Dedifferentiated amniotic fluid mesenchymal stem cell (primary cell): Measurements from ENCODE around the gene DSP.

Experiments
- DNase-seq: peaks from one replicate; pipeline ENCODE4 v3.0.0-alpha.2; 2016; ENCODE audit errors: extremely low spot score

Gene DSP

DNA sequence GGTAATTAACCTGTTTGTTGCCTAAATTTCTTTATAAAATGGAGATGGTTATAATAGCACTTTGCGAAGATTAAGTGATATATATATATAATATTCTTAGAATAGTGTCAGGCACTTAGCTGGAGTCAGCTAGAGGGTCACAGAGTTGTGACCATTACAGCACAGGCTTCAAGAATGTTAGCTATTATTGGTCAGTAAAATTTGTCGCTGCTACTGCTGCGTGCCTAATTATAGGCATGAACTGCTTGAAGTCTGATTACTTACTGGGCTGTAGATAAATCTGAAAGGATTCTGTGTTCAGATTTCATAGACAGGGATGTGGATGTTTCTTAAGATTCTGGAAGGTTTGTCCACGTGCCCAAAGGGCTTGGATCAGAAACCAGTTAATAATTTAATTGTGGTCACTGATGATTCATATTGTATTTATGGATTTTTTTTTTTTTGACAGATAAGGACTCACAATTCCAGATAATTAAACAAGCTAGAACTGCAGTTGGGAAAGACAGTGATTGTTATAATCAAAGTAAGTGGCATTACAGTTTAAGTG lies 53.2 kb downstream of the DSP start:
- no peak for DNase-seq

DNA sequence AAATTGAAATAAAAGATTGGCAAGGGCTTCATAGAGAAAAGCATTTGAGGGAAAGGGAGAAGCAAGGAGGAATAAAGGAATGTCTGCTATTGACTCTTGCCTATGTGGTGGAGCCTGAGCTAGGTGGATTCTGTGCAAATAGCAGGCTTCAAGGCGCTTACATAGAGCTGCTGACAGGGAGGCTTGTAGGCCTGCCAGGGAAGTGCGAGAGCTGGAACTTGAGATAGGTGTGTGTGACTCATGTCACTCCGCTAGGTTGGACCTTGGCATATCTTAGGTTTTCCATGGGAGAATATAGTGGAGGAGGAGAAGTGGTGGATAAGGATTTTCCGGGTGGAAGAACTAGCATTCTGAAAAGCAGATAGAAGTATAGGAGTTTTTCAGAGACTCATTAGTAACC lies 62.5 kb downstream of the DSP start:
- DNase-seq, result no peak

DNA sequence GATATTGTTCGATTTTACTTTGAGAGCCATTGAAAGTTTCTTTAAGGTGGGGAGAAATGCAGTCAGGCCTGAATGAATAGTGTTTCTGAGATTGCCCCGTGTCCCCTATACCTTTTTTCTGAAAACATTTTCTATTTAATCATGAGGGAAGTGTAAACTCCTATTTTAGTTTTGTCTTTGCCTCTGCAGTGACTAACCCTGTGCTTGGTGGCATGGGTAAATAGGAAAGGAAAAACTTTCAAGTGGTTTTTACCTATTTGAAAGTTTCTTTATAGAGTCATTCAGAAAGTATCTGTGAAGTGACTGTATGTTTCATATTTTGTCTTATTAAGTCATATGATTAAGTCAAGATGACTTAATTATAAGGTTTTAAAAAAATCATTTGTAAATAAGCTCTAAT lies 63.0 kb downstream of the DSP start:
- no peak for DNase-seq

DNA sequence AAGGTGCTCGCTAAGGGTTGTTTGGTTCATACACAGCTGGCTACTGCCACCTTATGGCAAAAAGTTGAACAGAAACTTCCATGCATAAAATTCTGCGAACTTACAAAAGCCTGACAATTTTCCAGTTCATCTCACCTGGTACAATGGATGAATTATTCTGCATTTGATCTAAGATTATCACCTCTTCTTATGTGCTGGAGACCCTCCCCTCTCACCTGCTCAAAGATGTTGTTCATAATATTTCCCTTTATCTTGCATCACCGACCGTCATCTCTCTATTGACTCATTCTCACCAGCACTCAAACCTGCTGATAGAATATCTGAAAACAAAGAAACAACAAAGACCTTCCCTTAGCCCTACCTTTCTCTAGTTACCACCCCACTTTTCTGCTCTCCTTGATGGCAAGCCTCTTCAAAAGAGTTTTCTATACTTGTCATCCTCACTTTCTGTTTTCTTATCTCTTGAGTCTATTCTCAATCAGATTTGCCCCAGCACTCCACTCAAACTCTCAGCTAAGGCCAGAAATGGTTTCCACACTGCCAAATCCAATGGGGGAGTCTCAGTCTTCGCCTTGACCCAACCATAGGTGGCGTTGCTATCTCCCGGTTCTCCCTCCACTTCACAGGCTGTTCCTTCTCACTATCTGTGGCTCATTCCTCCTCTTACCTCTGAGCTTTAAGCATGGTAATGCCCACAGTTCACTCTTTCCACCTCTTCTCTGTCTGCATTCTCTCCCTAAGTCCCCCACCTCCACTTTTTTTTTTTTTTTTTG lies 74.3 kb downstream of the DSP start:
- peak; percentile 48 for DNase-seq

DNA sequence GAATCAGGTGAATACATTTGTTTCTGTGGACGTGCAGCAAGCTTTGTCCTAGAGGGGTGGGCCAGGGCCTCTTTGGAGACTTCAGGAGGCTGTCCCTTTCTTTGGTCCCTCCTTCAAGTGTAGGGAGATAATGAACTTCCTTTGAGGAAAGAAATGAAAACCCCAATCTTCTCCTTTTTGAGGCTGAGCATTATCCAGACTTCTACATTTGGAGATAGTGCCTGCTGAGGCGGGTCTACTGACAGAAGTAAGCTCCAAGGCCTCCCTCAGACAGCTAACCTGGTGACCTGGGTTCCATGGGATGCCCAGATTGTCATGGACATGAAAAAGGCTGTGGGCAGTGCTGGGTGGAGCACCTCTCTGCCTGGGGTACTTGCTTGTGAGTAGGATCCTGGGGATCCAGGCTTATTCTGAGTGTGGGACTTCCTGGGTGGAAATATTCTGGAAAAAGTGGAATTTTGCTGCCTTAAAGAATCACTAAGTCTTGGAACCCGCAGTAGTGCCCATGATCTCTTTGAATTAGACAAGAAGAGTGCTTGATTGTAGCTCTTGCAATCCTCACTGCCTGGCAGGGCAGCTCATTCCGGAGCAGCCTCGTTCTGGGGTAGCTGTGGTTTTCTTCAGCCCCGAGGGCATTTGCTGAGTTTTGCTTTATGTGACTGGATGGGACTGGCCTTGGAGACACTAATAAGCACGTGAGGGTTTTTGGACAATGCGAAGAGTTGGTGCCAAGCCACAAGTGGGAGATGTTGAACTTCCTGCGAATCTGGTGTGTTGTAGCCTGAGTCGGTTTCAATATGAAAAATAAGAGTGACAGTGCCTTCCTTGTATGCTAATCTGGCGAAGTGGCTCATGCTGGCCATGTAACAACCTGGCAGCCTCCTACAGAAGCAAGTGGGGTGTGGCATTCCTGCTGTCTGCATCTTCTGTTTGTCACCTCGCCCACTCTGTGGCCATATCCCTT lies 76.6 kb downstream of the DSP start:
- DNase-seq, result peak; percentile 67

DNA sequence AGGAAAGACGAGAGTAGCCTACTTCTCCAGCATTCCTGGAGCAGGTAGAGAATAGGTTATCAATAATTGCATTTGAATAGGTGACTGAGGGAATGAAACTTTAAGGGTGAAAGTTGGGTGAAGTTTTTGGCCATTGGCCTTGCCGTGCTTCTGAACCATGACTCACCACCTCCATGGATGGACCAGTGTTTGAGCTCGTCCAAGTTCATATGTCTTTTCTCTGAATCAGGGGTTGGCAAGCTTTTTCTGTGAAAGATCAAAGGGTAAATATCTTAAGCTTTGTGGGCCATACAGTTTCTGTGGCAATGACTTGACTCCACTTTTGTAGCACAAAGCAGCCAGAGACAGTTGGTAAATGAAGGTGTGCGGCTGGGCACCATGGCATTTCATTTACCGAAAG lies 80.3 kb downstream of the DSP start:
- DNase-seq, result no peak

DNA sequence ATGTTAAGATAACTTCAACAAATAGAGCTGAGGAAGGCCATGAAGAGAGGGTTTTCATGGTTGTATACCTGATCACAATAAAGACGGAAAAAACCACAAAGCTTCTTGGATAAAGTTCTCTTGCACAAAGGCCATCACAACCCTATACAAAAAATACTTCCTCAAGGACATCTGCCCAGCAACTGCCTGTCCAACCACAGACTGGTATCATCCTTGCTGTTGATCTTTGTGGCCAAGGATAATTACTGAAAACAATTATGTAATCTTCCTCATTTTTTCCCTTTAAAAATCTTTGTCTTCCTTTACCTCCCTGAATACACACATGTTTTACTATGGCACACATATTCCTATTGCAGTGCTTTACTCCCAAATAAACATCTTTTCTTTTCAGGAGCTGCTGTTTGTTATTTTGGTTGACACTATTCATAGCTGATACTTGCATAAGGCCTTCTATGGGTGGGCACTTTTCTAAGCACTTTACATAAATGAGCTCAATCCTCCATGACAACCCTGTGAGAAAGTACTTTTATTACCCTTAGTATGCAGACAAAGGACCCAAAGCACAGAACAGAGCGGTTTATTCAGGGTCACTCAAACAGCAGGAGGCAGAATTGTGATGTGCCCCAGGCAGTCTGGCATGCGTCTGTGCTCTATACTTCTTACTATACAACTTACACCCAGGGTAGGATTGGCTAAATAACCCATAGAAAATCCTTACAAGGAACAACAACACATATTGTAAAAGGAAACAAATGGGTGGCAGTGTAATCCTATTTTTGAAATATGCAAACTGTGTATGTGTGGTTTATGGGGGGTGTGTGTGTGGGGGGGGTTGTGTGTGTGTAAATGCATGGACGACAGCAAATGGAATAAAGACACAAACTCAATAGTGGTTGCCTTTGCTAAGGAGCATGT lies 83.6 kb downstream of the DSP start:
- no peak for DNase-seq

DNA sequence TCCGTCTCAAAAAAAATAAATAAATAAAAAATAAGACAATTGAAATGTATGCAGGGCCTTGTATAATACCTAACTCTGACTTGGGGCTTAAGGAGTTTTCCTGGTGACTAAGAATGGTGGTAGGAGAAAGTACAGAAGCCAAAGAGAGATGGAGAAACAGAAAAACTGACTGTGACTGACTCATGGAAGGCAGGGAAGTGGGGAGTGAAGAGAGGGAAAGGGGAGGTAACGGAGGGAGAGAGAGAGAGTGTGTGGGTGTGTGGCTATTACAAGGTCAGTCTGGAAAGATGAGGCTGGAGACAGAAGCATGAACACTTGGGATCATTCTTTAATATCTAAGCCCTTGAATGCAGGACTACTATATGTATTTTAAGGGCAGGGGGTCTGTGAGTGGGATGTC lies 87.0 kb downstream of the DSP start:
- DNase-seq, result no peak

DNA sequence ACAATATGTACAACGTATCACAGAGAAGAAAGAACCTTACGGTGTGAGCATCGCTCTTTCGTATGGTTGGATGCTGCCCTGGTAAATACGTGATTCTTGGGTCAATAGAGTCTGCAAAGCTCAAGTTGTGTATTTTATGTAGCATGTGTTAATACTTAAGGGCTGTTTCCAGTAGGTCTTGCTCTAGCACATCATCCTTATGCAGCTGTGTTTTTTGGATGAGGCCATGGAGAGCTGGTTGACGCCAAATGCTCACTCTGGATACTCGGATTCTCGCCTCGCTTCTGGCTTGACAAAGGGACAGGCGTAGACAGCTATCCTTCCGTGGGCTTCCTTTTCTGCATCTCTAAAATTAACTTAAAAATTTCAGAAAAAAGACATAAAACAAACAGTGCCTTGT lies 87.4 kb downstream of the DSP start:
- DNase-seq, result no peak

DNA sequence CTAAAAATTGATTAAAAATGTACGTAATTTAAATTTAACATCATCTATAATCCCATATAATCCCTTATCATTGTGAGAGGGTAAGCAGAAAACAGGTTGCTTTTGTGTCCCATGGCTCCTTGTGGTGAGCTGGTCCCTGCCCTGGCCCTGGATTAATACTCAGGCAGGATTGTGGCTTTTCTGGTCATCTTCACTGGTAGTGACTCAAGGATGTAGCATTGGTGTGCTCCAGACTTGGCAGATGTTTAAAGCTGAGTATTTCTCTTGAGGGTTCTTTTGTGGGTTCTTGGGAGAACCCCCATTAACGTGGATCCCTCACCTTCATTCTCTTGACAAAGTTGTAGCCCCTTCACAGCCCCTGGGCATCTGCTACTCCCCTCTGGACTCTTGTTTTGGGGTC lies 87.8 kb downstream of the DSP start:
- no peak for DNase-seq

DNA sequence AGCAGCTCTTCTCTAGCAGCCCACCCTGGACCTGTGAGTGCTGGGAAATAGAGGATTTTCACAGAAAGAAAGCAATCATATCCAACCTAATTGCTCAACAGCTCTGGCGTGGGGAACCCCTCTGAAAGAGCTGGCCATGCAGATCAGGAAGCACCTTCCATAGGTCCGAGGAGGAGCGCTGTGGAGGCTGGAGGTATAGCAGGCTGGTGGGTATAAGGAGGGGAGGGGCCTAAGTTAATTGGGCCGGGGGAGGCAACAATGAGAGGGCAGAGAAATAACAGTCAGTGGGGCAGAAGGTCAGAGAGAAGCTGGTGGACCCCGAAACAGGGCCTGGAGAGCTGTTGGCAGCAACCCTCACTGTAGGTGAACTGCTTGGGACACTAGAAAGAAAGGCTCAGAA lies 89.3 kb downstream of the DSP start:
- DNase-seq, result no peak

DNA sequence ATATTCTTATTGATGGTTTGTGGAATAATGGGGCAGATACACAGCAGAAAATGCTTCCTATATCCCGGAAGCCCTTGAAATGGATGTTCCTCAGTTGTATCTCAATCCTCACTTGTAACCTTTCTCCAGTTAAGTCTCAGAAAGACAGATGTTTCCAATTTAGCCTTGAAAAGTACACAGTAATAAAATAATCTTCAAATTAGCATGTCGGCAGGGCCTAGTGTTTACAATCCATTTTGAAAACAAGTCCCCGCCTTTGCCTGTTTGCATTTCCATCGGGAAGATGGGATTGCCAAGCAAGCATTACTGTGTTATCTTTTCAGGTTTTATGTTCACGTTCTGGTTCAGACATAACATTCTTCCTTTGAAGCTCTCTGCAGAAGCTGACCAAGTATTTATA lies 90.0 kb downstream of the DSP start:
- DNase-seq, result no peak

DNA sequence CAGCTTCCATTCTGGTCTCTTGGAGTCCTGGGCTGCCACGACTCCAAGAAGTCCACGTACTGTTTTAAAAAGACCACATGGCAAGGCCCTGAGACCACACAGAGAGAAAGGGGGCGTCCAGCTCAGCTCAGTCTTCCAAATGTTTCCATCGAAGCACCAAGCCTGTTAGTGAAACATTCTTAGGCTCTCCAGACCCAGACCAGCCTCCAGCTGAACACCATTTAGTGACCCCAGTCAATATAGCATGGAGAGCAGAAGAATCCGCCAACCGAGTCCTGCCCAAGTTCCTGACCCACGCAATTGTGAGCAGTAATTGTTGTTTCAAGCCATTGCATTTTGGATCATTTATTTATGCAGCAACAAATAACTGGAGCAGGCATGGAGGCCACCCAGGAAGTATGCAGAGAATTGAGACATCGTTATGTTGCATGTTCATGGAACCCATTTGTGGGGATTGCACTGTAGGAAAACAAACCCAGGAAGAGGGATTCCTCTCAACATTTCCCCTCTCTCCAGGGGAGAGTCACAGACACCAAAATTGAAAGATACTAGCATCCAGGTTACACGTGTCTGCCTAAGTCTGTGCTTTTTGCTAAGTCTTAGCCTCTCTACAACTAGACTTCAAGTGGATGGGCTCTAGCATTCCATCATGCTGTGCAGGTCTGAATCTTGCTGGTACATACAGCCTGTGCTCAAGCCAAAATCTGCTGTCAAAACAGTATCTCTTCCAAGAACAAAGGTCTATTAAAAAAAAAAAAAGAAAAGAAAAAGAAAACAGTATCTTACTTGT lies 91.2 kb downstream of the DSP start:
- no peak for DNase-seq

DNA sequence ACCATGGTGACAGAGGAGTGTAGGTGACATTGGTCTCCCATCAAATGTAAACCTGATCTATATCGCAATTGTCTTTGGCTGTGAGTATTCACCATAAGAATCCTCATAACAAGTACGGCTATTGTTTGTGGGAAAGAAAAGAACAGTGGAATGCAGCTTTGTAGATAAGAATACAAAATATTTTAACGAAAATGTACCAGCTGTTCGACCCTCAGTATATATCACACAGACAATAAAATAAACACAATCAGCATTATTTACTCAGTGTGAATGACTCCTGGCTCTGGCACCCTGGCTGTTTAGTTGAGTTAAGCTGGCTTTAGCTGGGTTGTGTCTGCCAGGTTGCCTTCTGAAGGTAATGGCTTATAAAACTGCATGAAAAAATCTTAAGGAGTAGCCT lies 91.9 kb downstream of the DSP start:
- no peak for DNase-seq

DNA sequence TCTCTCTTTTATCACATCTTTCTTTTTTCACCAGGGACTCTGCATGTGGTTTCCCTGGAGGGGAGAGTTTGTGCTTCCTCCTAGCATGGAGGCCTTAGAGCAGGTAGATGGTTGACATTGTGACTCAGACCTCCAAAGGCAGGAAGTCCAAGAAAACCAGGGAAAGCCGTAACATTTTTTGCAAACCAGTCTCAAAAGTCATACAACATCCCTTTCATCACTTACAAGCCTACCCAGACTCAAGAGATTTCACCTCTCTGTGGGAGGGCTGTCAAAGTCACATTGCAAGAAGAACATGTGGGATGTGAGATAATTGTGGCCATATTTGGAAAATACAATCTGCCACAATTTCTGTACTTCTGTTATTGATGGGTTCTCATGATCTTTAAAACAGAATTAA lies 94.7 kb downstream of the DSP start:
- no peak for DNase-seq
